ELR (cell line): ENCODE data around the gene FAM72C.
"Not testable (repeated sequence)": the region's sequence is repeated elsewhere in the genome, so short reads cannot be mapped to it uniquely, and the experiment has no call there.

Source experiments
- DNase-seq: peaks from one replicate; pipeline ENCODE4 v3.0.0-alpha.2; 2015; ENCODE audit warnings: low read depth

Gene FAM72C

DNA sequence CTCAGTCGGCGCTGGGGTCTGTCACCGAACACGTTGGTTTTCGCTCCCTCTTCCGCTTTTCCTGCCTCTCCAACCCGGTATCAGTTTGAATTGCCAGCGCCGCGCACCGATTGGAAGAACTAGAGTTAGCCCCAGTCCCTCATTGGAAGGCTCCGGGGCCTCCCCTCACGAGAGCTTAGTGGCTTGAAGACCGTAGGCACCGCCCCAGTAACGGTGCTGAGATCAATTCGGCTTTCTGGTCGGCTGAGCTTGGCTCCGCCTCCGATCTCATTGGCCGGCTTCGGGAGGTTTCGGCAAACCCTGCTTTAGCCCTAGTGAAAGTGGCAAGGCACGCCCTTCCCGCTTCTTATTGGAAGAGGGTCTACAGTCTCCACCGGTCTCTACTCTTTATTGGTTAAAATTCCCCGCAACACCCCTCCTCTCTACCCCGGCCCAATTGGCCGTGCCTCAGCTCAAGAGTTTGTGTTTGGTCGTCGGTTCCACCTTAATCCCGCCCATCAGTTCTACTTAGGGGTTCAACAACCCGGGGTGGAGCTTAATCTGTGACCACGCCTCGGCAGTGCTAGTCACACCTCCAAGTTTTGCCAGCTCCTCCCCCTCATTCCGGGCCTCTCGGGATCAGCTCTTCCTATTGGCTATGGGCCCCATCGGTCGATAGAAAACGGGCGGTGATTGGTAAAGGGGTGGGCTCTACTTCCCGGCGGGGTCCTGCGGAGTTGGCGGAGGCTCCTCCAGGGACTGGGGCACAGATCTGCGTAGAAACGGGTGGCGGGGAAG is at the start of gene FAM72C:
Gene FAM72C (minus strand): TSS at position 63 of the 777 bp plus-strand sequence. CDS start 845 bp downstream, outside the sequence.
- not testable (repeated sequence) for DNase-seq

DNA sequence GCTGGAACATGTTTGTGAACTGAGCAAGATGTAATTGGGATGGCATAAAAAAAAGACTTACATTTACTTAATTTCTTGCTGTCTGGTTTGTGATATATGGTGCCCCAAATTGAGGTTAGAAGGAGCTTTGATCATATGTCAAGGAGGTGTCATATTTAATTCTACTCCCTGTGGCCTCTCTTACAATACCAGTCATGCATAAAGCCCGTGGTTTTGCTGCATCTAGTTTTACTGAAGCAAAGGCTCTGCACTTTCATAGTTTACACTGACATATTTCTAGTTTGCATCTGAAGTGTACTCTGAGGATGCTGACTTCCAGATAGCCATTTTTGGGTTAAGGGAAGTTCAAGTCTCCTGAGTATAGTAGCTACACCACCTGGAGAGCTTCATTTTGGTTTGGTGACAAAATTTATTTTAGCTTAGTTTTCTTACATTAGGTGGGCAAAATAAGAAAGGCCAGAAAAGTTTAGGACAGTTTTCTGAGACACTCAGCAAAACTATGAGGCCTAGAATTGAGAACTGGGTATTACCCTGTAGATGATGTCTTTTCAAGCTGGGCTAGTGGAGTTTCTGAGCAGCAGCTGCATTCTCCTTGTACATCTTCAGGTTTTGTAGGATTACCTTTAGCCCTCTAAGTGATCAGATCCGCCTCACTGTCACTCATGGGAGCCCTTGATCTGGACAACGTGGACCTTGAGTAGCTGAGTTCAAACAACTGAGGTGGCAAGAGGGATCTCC is 48.4 kb upstream of the FAM72C start:
- not testable (repeated sequence) for DNase-seq

DNA sequence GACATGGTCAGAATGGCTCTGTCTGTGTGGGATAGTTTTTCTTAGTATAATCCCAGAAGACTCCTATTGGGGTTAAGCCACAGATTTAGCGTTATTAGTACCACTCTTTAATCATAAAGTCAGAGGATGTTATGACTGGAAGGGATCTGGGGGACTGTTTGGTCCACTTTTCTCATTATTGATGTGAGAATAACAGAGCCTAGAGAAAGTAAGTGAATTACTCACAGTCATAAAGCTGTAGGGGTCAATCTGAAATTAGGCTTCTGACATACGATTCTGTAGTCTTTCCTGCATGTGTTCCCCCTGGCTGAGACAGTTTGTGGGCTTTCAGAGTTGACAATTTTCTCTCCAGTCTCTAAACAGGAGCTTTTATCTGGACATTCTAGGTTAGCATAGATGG is 47.3 kb upstream of the FAM72C start:
- DNase-seq = not testable (repeated sequence)

DNA sequence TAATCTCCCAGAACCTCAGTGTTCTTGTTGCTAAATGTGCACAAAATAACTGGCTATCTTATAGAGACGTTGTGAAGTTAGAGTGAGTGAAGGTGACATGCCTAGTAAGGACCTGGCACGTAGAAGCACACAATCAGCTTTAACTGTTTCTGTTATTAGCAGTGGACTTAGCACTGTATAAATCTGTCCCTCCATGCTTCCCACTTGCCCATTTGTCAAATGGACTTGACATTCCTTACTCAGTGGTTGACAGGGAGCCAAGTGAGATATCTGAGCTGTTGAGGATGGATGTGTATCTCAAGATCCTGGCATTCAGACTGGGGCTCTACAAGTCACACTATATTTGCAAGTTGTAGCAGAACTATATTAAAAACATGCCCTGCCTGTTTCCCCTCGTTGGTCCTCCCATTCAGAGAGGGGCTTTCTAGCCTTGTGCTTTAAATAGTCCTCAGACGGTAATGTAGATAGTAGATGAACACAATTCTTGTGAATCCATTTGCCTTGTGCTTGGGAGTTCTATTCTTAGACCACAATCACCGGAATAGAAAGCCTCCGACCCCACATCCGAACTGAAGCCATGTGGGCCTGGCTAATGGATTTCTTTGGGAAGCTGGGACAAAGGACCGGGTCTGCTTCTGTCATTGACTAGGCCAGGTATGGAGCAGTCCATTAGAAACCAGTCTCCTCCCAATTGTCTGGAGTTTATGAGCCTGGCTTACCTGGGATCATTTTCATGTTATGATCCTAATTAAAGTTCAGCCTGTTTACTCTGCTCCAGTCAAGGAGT is 43.6 kb upstream of the FAM72C start:
- not testable (repeated sequence) for DNase-seq

DNA sequence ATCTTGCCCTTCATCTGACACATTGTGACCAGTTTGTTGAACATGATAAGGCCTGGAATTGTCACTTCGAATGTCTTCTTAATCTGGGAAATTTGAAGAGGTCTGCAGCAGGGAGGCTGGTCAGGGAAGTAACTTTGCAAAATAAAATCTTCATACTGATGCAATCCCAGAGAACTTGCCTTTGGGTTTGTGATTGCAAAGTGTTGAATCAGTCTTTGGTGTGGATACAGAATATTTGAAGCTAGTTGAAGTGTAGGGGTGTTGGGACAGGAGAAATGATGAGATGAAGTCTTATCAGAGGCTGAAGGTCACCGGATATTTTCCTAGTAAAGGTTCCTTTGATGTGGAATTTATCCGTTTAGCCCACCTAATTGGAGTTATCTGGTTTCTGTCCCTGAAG is 42.7 kb upstream of the FAM72C start:
- not testable (repeated sequence) for DNase-seq

DNA sequence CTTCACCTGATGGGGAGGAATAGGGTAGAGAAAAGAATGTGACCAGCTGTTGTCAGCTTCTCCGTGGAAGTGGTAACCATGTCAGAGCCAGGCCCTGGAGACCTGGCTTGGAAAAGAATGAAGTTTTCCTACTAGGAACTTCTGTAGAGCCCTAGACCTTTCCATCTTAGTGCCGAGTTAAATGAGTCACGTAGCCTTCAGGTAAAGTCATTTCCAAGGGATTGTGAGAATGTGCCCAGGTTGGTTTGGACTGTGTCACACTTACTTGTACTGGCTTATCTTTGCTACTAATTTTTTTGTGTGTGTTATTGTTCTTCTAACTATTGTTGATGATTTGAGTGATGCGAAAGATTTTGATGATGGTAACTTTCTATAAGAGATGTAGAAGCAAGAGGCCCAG is 42.3 kb upstream of the FAM72C start:
- DNase-seq = not testable (repeated sequence)

DNA sequence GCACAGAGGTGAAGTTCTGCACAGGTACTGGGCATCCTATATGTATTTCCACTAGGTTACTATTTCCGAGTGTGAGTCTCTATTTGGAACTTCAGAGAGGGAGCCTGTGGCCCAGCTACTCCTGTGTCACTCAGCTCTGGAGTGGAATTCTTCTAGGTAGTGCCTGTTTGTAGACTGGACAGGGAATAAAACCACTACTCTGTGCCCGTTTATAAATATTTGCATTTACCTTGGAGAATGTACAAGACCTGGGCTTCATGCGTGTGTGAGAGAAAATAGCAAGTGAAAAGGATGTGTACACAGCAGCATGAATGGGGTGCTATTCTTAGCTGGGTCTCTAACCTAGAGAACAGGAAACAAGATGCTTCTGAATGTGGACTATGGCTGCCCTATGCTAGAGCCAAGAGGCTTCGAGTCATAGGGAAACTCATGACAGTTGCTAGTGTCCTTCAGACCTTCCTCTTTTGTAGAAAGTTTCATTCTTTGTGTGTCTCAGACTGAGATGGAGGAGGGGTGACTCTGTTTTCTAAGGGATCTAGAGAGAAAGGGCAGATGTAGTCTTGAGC is 40.5 kb upstream of the FAM72C start:
- DNase-seq = not testable (repeated sequence)

DNA sequence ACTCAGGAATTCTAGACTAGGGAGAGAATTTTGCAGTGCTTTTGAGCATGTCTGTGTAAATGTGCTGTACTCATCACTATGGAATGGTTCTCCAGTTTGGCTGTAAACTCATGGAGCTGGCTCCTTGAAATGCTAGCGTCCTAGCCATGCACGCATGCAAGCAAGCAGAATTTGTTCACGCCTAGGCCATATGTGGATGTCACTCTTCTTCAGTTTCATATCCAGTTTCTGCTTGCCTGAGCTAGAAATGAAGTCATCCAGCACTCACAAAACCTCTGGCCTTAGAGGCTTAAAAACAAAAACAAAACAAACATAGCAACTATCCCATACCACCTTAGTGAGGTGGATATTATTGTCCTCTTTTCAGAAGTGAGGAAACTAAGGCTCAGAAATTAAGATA is 37.6 kb upstream of the FAM72C start:
- DNase-seq = not testable (repeated sequence)

DNA sequence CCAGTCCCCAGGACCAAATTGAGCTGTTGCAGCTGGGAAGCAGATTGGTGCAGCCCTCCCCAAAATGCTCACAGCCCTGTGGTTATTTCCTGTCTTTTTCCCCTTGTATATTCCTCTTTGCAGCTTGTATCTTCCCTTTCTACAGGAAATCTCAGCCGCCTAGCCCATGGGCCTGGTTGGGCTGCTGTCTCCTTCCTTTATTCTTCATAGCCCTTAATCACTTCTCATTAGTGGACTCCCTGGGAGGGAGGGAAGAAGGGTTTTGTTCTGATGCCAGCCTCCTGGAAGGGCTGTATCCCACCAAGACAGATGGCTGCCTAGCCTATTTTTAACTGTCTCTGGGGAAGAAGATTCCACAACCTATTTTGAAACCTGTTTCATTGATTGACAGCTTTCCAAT is 32.5 kb upstream of the FAM72C start:
- not testable (repeated sequence) for DNase-seq

DNA sequence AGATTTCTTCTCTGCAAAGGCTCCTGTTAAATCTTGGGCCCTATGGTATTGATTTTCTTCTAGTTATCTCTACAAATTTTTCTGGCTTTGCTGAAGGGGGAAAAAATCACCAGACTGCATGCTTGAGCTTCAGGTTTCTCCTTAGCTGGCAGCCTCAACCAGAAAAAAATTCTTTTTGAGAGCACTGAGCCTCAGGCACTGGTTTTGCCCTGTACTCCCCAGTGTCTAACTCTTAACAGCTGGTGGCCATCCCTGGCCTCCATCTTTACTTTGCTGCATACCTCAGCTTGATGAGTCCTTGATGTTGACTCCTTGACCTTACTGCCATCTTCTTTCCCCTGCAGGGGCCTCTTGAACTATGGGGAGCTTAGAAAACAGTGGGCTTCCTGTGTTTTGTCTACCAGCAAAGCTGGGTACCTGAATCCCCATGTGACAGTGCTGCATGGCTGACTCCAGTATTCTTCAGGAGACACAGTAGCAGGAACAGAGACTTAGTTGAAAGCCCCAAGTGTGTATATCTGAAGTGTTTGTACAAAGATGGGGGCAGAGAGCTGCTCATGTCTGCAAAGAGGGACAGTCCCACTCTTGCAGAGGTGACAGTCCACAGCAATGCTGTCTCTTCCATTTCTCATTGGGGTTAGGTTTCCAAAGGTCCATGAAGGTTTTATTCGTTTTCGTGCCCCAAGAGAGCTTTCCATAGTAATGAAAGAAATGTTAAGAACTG is 31.7 kb upstream of the FAM72C start:
- not testable (repeated sequence) for DNase-seq

DNA sequence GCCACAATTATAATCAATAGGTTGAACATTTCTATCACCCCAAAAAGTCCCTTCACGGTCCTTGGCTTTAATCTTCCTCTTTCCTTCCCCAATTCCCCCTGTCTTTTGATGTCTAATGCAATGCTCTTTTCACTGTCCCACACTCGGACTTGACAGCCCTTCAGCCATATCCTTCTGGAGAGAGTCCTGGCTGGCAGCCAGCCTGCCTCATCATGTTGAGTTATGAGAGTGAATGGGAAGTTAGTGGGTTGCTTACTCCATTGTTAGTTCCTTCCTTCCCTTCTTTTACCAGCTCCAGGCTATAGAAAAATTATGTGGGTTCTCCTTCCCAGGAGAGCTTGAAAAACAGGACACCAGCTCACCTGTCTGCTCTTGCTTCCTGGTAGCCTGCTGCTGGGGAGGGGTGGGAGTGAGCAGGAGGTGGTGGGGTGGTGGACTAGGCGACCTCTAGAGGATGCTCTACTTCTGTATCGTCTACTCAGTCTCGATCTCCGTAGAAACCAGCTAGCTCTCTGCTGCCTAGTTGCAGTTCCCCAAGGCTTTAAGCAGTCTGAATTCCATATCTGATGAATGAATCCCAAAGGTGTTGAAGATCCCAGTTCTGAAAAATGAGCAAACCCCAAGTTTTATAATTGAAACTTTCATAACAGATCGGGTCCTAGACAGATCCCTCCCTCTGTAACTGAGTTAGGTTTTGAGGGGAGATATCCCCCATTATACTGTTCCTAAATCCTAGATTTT is 30.5 kb upstream of the FAM72C start:
- DNase-seq = not testable (repeated sequence)

DNA sequence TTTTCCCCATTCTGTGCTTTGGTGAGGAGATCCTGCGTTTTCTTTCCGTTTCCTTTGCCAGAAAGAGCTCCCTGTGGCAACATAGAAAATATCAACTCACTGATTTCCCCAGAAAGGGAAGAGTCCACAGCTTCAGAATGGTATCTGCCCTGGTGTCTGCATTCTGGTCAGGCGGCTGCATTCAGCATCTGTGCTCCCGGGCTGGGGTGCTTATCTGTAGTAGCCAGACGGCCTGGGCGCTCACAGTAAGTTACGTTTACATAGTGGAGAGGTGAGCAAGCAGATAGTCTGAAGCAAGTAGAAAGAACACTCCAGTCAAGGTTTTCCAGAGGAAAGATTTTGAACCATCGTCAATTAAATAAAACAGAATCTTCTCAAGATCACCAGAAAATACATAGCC is 29.3 kb upstream of the FAM72C start:
- DNase-seq = not testable (repeated sequence)

DNA sequence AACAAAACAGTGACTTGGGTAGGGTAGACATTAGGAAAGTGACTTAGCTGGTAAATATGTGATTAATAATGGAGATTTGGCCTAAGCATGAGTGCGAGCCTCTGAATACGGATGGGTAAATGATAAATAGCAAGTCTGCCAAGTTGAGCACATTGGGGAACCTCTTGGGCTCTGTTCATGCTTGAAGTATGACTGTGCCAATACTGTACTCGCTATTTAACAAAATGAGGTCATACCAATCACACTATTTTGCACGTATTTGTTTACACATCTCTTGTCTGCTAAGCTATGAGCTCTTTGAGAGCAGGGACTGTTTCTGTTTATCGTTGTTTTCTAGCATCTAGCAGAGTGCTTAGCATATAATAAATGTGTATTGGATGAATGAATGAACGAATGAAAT is 24.2 kb upstream of the FAM72C start:
- not testable (repeated sequence) for DNase-seq

DNA sequence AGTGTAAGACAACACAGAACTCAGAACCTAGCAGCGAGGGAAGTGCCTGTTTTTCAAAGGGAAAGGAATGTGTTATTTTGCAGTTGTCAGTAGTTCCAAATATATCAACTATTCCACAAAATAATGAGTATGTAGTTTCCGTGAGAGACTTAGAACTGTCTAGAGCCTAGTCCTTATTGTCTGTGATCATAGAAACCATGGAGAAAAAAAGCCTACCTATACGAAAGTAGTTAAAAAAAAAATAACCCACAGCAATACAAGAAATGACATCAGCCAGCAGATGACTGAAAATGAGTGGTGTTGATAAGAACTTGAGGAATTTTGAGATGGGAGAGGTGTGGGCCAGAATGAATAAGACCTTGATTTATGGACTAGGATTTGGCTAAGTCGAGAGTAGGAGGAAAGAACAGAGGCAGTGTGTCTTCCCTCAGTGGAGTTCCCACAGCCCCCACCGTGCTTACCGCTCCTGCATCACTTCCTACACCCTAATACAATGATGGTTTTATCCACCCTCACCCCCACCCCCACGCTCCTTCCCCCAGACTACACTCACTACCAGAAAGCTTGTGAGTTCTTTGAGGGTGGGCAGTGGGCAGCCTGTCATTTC is 21.6 kb upstream of the FAM72C start:
- not testable (repeated sequence) for DNase-seq

DNA sequence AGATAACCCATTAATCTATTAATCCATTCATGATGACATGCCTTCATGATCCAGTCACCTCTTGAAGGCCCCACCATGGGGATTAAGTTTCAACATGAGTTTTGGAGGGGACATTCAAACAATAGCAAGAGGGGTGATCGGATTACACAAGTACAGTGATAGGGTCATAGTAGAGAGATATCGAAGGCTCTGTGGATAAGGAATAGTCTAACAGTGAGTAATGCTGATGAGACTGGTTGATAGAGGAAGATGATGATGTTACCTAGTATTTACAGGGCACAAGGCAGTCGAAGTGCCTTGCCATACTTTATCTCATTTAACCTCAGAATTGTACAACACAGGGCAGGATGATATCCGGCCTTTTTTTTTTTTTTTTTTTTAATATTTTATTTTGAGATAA is 18.9 kb upstream of the FAM72C start:
- not testable (repeated sequence) for DNase-seq

DNA sequence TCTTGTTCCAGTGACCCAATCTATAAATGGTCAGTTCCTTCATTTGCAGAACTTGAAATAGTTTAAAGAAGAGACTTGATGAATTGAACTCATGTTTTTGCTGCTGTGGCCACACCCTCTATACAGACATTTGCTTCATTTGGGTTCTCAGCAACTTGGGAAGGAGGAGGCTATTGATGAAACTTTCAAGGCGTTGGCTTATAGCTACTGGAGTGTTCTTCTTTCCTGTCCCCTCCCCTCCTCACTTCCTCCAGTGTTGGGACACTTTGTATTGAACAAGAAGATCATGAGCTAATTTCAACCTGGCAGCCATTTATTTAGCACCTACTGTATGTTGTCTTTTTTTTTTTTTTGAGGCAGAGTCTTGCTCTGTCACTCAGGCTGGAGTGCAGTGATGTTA is 17.9 kb upstream of the FAM72C start:
- not testable (repeated sequence) for DNase-seq

DNA sequence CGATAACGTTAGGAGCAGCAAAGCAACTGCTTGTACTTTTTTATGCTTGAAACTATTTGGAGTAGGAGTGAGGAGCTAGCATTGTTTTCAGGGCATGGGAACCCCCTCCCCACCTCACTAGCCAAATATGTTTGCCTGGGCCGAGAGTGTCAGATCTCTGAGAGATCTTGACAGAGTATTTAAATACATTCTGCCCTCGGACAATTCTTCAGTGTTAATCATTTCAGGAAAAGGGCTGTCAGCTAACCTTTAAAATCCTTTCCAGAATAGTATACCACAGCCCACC is 17.6 kb upstream of the FAM72C start:
- DNase-seq = not testable (repeated sequence)

DNA sequence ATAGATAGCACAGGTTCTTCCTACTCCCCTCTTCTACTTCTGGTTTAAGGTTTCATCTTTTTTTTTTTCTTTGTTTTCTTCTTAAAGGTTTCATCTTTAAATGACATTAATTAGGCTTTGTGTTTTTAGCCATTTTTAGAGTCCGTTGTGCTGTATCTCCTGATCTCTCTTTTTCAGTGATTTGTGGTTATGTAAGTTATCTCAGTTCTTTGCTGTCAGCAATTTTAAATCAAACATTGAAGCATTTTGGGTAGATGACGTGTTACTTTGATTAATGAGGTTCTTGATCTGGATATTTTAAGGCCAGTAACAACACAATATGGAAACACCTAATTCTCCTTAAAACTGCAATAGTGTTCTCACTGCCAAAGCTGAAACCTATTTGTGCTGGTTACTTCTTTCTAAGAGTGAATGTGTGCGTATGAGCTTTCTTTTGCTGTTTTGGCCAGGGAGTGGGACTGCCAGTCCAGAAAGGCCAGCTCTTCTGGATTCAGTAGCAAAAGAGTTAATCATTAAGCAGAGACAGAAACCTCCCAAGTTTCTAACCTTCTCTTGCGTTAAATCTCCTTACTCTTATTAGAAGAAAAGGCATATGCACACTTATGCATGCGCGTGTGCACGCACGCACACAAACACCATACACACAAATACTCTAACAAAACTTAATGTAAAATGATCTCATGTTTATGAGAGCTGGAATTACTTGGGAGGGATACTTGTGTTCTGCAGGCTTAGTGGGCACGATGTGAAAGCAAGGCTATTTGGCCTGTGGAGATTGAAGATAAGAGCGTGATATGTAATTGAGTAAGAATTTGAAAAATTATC is 17.0 kb upstream of the FAM72C start:
- DNase-seq = not testable (repeated sequence)

DNA sequence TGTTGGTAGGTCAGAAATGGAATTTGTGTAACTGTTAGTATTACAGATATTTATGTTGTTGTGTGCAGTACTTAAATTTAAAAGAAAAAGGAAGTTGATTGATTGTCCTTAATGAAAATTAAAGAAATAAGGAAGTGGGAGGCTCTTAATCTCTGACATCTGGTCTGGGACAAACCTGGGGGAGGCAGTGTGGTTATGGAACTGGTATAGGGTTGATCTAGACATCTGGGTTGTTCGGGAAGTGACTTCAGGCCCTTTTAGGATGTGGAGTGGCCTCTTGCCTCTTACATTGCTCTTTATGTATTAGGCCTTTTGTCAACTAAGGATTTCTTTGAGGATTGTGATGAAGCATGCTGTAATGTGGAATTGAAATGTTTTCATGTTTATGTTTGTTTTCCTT is 16.1 kb upstream of the FAM72C start:
- not testable (repeated sequence) for DNase-seq
